NK-92 treated with Interleukin-12 subunit alpha and Interleukin-12 subunit beta, amount 100 ng/mL, for 24 hours (cell line): ENCODE measurements around the gene ZBTB44.
"Not testable (repeated sequence)": the region's sequence is repeated elsewhere in the genome, so short reads cannot be mapped to it uniquely, and the experiment has no call there.

Experiments
- DNase-seq: peaks from one replicate; lab custom pipeline; 2025; lab: John Stamatoyannopoulos, UW

Gene ZBTB44

GRCh38 chr11:130313383-130314183 lies 1.1 kb downstream of the ZBTB44 start:
- DNase-seq, result no peak

GRCh38 chr11:130312046-130312445 lies 2.7 kb downstream of the ZBTB44 start:
- DNase-seq, result no peak

GRCh38 chr11:130310622-130311021 lies 4.1 kb downstream of the ZBTB44 start:
- no peak for DNase-seq

GRCh38 chr11:130308886-130309285 lies 5.8 kb downstream of the ZBTB44 start:
- DNase-seq, result no peak

- DNase-seq, result no peak
Measured at GRCh38 chr11:130308059-130308458, 6.7 kb downstream of the ZBTB44 start.

- no peak for DNase-seq
Measured at GRCh38 chr11:130304651-130305050, 10.1 kb downstream of the ZBTB44 start.

GRCh38 chr11:130301002-130301401 lies 13.7 kb downstream of the ZBTB44 start:
- no peak for DNase-seq

GRCh38 chr11:130300567-130300966 lies 14.2 kb downstream of the ZBTB44 start:
- DNase-seq, result no peak

GRCh38 chr11:130299978-130300377 lies 14.7 kb downstream of the ZBTB44 start:
- DNase-seq, result no peak

GRCh38 chr11:130295657-130296056 lies 19.1 kb downstream of the ZBTB44 start:
- no peak for DNase-seq

GRCh38 chr11:130282111-130282510 lies 32.6 kb downstream of the ZBTB44 start:
- no peak for DNase-seq

GRCh38 chr11:130281341-130281740 lies 33.4 kb downstream of the ZBTB44 start:
- DNase-seq, result not testable (repeated sequence)

GRCh38 chr11:130279989-130280388 lies 34.7 kb downstream of the ZBTB44 start:
- DNase-seq, result no peak

GRCh38 chr11:130278745-130279144 lies 36.0 kb downstream of the ZBTB44 start:
- no peak for DNase-seq

GRCh38 chr11:130278151-130278550 lies 36.6 kb downstream of the ZBTB44 start:
- DNase-seq, result no peak

GRCh38 chr11:130272336-130272735 lies 42.4 kb downstream of the ZBTB44 start:
- no peak for DNase-seq

GRCh38 chr11:130269326-130269943 lies 45.3 kb downstream of the ZBTB44 start:
- DNase-seq, result no peak

GRCh38 chr11:130263351-130263750 lies 51.4 kb downstream of the ZBTB44 start:
- DNase-seq, result no peak

GRCh38 chr11:130262424-130262823 lies 52.3 kb downstream of the ZBTB44 start:
- no peak for DNase-seq

- DNase-seq, result no peak
Measured at GRCh38 chr11:130261571-130261970, 53.1 kb downstream of the ZBTB44 start.

- no peak for DNase-seq
Measured at GRCh38 chr11:130260742-130261141, 54.0 kb downstream of the ZBTB44 start.

GRCh38 chr11:130260080-130260627 lies 54.6 kb downstream of the ZBTB44 start:
- DNase-seq, result no peak

- DNase-seq, result not testable (repeated sequence)
Measured at GRCh38 chr11:130251763-130252162, 63.0 kb downstream of the ZBTB44 start.
